ENCODE measurements around the gene HNRNPA2B1.

DNA sequence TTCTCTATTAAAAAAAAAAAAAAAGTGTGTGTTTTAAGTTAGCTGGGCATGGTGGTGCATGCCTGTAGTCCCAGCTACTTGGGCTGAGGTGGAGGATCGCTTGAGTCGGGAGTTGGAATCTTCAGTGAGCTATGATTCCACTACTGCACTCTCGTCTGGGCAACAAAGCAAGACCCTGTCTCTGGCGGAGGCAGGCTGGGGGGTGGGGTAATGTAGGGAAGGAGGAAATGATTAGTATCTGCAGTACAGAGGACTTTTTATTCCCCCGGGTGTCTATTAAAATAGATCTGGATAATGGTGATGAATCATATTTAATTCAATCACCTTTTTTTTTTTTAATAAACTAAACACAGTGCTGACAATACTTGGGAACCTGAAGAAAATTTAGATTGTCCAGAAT, 7.5 kb upstream of the HNRNPA2B1 start:
- TF ChIP-seq, protein P1, sequence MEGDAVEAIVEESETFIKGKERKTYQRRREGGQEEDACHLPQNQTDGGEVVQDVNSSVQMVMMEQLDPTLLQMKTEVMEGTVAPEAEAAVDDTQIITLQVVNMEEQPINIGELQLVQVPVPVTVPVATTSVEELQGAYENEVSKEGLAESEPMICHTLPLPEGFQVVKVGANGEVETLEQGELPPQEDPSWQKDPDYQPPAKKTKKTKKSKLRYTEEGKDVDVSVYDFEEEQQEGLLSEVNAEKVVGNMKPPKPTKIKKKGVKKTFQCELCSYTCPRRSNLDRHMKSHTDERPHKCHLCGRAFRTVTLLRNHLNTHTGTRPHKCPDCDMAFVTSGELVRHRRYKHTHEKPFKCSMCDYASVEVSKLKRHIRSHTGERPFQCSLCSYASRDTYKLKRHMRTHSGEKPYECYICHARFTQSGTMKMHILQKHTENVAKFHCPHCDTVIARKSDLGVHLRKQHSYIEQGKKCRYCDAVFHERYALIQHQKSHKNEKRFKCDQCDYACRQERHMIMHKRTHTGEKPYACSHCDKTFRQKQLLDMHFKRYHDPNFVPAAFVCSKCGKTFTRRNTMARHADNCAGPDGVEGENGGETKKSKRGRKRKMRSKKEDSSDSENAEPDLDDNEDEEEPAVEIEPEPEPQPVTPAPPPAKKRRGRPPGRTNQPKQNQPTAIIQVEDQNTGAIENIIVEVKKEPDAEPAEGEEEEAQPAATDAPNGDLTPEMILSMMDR (IDR thresholded peaks at IDR 0.05) = no peak
- TF ChIP-seq POLR2AphosphoS5 (IDR thresholded peaks at IDR 0.05) = no peak

Data from prostate gland (tissue), 2 donors.